Measurements from ENCODE around the gene PTPRB.

DNA sequence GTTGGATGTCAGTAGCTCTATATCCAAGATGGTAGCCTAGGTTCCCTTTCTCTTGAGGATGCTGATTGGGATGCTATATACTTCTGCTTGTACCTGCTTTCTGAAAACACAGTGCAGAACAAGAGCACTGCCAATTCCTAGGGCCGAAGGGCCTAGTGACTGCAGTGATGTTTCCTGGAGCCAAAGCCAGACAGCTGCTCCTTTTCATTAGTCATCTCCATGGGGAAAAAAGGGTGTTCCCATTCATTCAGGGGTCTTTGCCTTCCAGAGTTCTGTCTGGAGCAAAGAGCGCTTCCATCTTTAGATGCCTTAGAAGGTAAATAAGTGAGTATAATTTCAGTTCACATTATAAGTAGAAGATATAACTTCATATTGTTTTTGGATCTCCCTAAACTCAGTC lies 85.5 kb downstream of the PTPRB start:
- TF ChIP-seq ZNF639 (tag by site-specific recombination; IDR thresholded peaks at IDR 0.05) (no peak), ZBTB21 (tag by site-specific recombination; IDR thresholded peaks at IDR 0.05) (no peak), ZNF791 (tag by site-specific recombination; IDR thresholded peaks at IDR 0.05) (no peak), ZNF138 (tag by site-specific recombination; IDR thresholded peaks at IDR 0.05; ENCODE audit: borderline replicate concordance) (no peak), ZSCAN18 (tag by site-specific recombination; IDR thresholded peaks at IDR 0.05) (no peak), ZNF366 (tag by site-specific recombination; conservative IDR thresholded peaks at IDR 0.05) (no peak), ZNF514 (tag by site-specific recombination; IDR thresholded peaks at IDR 0.05) (no peak), ZFP69B (tag by site-specific recombination; IDR thresholded peaks at IDR 0.05) (no peak), TSHZ1 (tag by site-specific recombination; IDR thresholded peaks at IDR 0.05; ENCODE audit: borderline replicate concordance) (no peak)
- TF ChIP-seq, protein P1, sequence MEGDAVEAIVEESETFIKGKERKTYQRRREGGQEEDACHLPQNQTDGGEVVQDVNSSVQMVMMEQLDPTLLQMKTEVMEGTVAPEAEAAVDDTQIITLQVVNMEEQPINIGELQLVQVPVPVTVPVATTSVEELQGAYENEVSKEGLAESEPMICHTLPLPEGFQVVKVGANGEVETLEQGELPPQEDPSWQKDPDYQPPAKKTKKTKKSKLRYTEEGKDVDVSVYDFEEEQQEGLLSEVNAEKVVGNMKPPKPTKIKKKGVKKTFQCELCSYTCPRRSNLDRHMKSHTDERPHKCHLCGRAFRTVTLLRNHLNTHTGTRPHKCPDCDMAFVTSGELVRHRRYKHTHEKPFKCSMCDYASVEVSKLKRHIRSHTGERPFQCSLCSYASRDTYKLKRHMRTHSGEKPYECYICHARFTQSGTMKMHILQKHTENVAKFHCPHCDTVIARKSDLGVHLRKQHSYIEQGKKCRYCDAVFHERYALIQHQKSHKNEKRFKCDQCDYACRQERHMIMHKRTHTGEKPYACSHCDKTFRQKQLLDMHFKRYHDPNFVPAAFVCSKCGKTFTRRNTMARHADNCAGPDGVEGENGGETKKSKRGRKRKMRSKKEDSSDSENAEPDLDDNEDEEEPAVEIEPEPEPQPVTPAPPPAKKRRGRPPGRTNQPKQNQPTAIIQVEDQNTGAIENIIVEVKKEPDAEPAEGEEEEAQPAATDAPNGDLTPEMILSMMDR (tag by site-specific recombination; IDR thresholded peaks at IDR 0.05) = no peak
- TF ChIP-seq, protein P2, sequence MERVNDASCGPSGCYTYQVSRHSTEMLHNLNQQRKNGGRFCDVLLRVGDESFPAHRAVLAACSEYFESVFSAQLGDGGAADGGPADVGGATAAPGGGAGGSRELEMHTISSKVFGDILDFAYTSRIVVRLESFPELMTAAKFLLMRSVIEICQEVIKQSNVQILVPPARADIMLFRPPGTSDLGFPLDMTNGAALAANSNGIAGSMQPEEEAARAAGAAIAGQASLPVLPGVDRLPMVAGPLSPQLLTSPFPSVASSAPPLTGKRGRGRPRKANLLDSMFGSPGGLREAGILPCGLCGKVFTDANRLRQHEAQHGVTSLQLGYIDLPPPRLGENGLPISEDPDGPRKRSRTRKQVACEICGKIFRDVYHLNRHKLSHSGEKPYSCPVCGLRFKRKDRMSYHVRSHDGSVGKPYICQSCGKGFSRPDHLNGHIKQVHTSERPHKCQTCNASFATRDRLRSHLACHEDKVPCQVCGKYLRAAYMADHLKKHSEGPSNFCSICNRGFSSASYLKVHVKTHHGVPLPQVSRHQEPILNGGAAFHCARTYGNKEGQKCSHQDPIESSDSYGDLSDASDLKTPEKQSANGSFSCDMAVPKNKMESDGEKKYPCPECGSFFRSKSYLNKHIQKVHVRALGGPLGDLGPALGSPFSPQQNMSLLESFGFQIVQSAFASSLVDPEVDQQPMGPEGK (tag by site-specific recombination; IDR thresholded peaks at IDR 0.05) = no peak

All from HEK293 (cell line).